NCI-H2227 (cell line): ENCODE results near the gene HBD.
"Not testable (repeated sequence)": the region's sequence is repeated elsewhere in the genome, so short reads cannot be mapped to it uniquely, and the experiment has no call there.

Experiments used
- DNase-seq: peaks from one replicate; lab custom pipeline; 2025; ENCODE audit not compliant: unreplicated experiment; lab: John Stamatoyannopoulos, UW

HBD gene

GRCh38 chr11:5234381-5234834 is at the start of gene HBD:
TSS of gene HBD (minus strand) at chr11:5234483. CDS start at chr11:5234433, 50 bp downstream.
- no peak for DNase-seq

GRCh38 chr11:5283882-5284281 is 49.6 kb upstream of the HBD start:
- no peak for DNase-seq

DNA sequence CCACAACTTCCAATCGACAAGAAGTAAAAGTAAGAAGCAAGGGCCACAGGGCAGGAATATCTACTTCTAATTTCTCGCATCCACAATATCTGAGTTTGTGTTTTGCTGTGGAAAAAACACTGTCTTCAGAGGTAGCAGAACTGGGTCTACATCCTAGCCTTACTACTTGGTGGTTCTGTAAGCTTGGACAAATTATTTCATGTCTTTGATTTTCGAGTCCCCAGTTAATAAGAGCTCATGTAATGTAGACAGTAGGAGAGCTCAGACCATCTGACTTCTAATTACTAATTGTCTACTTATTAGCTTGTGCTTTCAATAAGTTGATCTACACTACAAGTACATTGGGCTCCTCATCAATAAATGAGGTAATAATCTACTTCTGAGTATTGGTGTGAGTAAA is 48.8 kb upstream of the HBD start:
- no peak for DNase-seq

DNA sequence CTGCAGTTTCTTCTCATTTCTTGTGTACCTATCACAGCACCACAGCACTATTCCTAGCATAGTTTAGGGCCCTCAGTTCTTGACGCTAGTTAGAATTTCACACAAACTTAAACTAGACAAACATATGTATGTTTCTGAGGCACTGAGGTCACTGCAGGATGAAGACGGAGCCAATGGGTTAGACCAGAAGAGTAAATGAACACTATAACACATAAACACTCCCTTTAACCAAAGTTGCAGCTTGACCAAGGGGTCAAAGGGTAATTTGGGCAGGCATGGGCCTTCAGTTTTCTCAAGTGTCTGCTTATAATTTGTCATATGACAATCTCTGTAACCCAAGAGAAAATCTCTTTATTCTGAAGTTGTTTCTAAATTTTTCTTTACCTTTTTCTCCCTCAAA is 48.3 kb upstream of the HBD start:
- DNase-seq: no peak

GRCh38 chr11:5281596-5281995 is 47.3 kb upstream of the HBD start:
- no peak for DNase-seq

- DNase-seq: no peak
Measured at GRCh38 chr11:5280582-5281102, 46.4 kb upstream of the HBD start.

- DNase-seq: no peak
Measured at GRCh38 chr11:5279471-5280090, 45.3 kb upstream of the HBD start.

DNA sequence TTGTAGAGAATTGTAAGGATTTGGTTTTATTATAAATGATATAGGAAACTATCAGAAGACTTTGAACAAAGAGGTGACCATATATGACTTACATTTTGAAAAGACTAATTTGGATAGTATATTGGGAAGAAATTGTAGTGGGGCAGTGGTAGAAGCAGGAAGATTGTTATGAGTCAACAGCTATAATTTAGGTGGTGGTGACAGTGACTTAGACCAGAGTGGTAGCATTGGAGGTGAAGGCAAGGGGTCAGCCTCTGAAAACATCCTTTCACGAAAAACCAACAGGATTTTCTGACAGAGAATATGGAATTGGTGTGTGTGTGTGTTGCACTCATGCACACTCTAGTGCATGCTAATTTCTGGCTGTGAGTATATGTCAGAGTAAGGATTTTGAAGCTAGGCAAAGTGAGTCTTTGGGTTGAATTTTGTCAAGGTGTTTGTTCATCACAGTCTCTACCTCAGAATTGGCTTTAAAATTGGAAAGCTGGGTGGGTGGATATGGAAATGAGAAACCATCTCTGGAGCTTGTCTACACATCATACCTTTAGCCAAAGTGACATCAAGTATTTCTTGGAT is 43.6 kb upstream of the HBD start:
- DNase-seq: no peak

DNA sequence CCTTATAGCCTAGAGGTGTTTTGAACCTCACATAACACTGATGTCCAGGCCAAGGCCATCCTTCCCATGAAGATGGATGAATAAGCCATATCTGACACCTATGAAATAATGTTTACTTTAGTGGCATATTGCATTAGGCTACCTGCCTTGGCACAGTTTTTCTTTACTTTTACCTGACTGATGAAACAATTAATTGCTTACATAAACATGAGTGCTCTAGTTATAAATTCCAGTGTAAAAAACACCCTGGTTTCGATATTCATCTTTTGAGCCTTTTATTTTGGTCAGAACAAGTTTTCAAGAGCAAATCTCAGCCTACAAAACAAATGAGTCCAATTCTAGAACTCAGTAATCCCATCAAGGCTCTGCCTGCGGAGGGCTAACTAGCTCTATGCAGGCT is 42.4 kb upstream of the HBD start:
- no peak for DNase-seq

- no peak for DNase-seq
Measured at GRCh38 chr11:5275369-5276110, 41.3 kb upstream of the HBD start.

- DNase-seq: no peak
Measured at GRCh38 chr11:5274395-5274794, 40.1 kb upstream of the HBD start.

GRCh38 chr11:5272395-5273017 is 38.2 kb upstream of the HBD start:
- DNase-seq: no peak

DNA sequence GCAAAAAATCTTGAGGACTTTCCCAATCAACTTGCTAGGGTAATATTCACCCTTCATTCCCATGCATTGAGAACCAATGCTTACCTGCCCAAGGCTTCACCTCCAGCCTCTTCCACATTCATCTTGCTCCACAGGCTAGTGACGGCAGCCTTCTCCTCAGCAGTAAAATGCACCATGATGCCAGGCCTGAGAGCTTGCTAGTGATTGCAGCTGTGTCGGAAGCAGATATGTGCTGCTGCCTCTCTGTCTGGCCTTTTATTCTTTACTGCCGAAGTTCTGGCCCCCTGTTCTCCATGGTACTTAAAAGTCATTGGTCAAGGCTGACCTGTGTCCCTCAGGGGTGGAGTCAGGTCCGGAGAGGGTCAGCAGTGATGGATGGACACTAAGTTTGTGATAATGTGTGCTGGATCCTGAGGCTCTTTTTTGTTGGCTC is 35.4 kb upstream of the HBD start, which contains the start of gene HBE1:
HBE1 (minus strand) TSS at position 231 of the 433 bp plus-strand sequence; CDS start at position 176, 55 bp downstream.
- DNase-seq: no peak

DNA sequence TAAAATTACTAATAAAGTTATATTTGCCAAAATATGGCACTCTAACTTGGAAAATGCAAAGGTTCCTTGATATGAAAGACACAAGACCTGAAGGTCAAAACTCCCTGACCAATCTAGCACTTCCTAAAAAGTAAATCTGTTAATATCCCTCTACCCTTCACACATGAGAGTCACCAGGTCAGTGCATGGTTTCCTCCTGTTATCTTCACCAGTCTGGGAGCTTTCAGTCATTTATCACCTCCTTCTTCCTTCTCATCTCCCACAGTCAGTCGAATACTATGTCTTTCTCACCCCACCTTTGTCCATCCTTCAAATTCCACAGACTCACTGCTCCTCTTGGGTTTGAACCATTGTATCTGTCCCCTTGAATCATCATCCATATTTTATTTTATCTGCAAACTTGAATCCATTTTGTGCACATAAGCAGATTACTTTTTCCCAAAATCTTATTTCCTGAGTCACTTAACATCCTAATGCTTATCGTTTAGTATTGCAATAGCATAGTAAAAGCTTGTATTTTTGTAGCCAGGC is 32.8 kb upstream of the HBD start:
- no peak for DNase-seq

DNA sequence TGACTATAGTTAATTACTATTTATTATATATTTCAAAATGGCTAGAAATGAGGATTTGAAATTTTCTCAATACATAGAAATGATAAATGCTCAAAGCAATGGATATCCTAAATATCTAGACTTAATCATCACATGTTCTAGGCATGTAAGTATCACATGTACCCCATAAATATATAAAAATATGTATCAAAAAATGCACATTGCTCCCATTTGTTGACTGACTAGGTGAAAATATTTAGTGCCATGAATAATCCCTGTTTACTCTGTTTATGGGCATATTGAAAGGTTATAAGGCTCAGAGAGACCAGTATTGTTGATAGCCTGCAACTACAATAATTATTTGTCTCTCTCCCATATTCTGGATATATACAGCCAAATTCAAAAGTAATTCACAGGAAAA is 32.3 kb upstream of the HBD start:
- no peak for DNase-seq

- no peak for DNase-seq
Measured at GRCh38 chr11:5265832-5266231, 31.5 kb upstream of the HBD start.

DNA sequence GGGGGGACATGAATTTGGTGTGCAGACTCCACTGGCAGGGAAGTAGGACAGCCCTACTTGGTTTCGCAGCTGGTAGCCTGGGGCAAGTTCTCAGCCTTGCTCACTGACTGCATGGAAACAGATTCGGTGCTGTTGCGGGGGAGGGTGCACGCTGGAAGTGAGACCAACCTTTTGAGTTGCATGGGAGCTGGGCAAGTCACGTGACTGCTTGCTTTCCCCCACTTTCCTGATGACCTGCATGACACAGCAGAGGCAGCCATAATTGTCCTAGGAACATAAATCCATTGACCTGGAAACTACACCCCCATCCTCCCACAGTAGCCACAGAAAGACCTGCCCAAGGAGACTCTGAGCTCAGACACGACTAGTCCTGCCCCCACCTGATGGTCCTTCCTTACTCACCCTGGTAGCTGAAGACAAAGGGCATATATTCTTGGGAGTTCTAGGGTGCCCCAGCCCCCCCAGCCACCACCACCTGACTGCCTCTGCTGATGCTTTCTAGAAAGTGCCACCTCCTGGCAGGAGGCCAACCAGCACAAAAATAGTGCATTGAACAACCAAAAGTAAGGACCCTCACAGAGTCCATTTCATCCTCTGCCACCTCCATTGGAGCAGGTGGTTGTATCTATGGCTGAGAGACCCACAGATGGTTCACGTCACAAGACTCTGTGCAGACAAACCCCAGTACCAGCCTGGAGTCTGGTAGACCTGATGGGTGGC is 24.4 kb upstream of the HBD start:
- no peak for DNase-seq

DNA sequence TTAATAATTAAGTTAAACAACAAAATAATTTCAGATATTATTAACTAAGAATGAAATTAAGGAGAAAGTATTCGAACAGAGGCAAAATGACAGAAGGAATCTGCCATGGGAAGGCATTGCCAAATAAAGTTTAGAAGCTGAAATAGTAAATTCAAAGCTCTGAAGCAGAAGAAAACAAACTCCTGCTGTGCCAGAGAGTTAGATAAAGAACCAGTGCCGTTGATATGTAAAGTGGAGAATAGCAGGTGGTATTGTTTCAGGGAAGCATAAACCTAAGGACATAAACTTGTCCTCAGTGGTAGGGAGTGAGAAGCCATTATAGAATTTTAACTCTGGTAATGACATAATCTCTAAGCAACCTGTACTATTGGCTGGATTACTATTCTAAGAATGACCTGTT is 23.0 kb upstream of the HBD start:
- no peak for DNase-seq

DNA sequence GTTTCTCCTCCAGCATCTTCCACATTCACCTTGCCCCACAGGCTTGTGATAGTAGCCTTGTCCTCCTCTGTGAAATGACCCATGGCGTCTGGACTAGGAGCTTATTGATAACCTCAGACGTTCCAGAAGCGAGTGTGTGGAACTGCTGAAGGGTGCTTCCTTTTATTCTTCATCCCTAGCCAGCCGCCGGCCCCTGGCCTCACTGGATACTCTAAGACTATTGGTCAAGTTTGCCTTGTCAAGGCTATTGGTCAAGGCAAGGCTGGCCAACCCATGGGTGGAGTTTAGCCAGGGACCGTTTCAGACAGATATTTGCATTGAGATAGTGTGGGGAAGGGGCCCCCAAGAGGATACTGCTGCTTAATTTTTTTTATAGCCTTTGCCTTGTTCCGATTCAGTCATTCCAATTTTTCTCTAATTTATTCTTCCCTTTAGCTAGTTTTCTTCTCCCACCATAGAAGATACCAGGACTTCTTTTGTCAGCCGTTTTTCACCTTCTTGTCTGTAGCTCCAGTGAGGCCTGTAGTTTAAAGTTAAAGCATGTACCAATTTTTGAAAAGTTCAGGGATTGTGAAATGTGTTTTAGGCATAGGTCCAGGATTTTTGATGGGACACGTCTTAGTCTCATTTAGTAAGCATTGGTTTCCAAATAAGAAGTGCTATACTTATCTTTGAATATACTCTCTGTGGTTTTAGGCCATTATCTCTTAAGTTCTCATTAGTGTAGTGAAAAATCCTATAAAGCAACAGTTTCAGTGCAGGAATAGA is 20.5 kb upstream of the HBD start, which contains the start of gene HBG2:
HBG2 (minus strand) TSS at position 136 of the 768 bp plus-strand sequence; CDS start at position 83, 53 bp downstream.
- DNase-seq: not testable (repeated sequence)

DNA sequence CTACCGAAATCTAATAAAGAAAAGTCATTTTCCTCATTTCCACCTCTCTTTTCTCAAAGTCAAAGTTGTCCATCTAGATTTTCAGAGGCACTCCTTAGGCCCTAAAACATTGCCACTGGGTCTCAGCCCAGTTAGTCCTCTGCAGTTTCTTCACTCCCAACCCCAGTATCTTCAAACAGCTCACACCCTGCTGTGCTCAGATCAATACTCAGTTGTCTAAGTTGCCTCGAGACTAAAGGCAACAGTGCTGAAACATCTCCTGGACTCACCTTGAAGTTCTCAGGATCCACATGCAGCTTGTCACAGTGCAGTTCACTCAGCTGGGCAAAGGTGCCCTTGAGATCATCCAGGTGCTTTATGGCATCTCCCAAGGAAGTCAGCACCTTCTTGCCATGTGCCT is 19.7 kb upstream of the HBD start:
- DNase-seq: not testable (repeated sequence)
